ENCODE data around the gene UMPS. TPM values are rescaled to one million over a fixed set of nuclear protein-coding genes. Genes with fewer than 3 reads are reported as not detected.

Gene UMPS
- total and polyA plus RNA-seq, 2 experiments from 2014 or later: 44.1 to 48.8 TPM

- Histone ChIP-seq H3K4me2 (0 out of 2 replicates have a peak overlapping the region, but pooled peaks have one; percentile 55), H2AFZ (no peak overlapping the region), H3K4me1 (ENCODE audit: insufficient read depth) (peaks cover 30% of the 10 kb centered on the region), H3K79me2 (replicated peaks; ENCODE audit: insufficient read depth) (peaks cover 41% of the 10 kb centered on the region), H3K36me3 (ENCODE audit: insufficient read depth) (peaks cover 3% of the 10 kb centered on the region; the same call in 1 of the 2 replicates), H3K27ac (ENCODE audit: low read depth) (0 out of 2 replicates have a peak overlapping the region, but pooled peaks have one; percentile 87), H3K9me2 (ENCODE audit: insufficient read depth) (no peaks in the 10 kb centered on the region), H3K4me3 (no peak overlapping the region), H4K20me1 (replicated peaks; ENCODE audit: insufficient read depth) (peaks cover 3% of the 10 kb centered on the region), H3F3A (replicated peaks; ENCODE audit: low read depth) (0 out of 2 replicates have a peak, but pooled peaks cover 9% of the 10 kb centered on the region), H3K27me3 (ENCODE audit: insufficient read depth) (no peaks in the 10 kb centered on the region)
- H3K4me3 Mint-ChIP-seq: no peak overlapping the region
- ATAC-seq (peak; percentile 10), DNase-seq (ENCODE audit: low spot score) (peak; percentile 41)
- peaks cover 3% of the 10 kb centered on the region for H3K27me3 Mint-ChIP-seq (ENCODE audit: insufficient read depth, low read depth, poor library complexity)
- H3K9me3 Mint-ChIP-seq: no peaks in the 10 kb centered on the region
- H3K4me1 Mint-ChIP-seq: peaks cover 49% of the 10 kb centered on the region
- H3K36me3 Mint-ChIP-seq (ENCODE audit: low read depth): peaks cover 27% of the 10 kb centered on the region
- no peak for TF ChIP-seq STAT1 (IDR thresholded peaks at IDR 0.05; ENCODE audit: unreplicated experiment)
- TF ChIP-seq ZNF114 (CRISPR knock-in tag; IDR thresholded peaks at IDR 0.05): no peak
- no peak for TF ChIP-seq CTCF (conservative IDR thresholded peaks at IDR 0.05; ENCODE audit: low read depth in 2 of 2)
- no peak for TF ChIP-seq ZNF331 (CRISPR knock-in tag; IDR thresholded peaks at IDR 0.05; ENCODE audit: low read depth)
- TF ChIP-seq EZH2 (IDR thresholded peaks at IDR 0.05; ENCODE audit: low read depth, unreplicated experiment): no peak
- peak overlapping the region; percentile 58 for H3K27ac Mint-ChIP-seq
Measured at GRCh38 chr3:124780356-124780755, 50.1 kb downstream of the UMPS start.

GRCh38 chr3:124780761-124781475 is 50.7 kb downstream of the UMPS start:
- no peak for TF ChIP-seq ZNF462 (CRISPR knock-in tag; IDR thresholded peaks at IDR 0.05)
- TF ChIP-seq STAT1 (IDR thresholded peaks at IDR 0.05; ENCODE audit: unreplicated experiment): no peak
- peaks cover 3% of the 10 kb centered on the region for H3K27me3 Mint-ChIP-seq (ENCODE audit: insufficient read depth, low read depth, poor library complexity)
- ATAC-seq (peak; percentile 64), DNase-seq (ENCODE audit: low spot score) (peak; percentile 32)
- H3F3A ChIP-seq (replicated peaks; ENCODE audit: low read depth): 0 out of 2 replicates have a peak, but pooled peaks cover 9% of the 10 kb centered on the region
- no peak overlapping the region for H3K4me3 Mint-ChIP-seq
- H3K27ac Mint-ChIP-seq: peak overlapping the region; percentile 90
- no peaks in the 10 kb centered on the region for H3K9me2 ChIP-seq (ENCODE audit: insufficient read depth)
- H3K4me1 ChIP-seq (ENCODE audit: insufficient read depth): peaks cover 25% of the 10 kb centered on the region
- H4K20me1 ChIP-seq (replicated peaks; ENCODE audit: insufficient read depth): peaks cover 3% of the 10 kb centered on the region
- no peak overlapping the region for H3K4me3 ChIP-seq
- H3K36me3 ChIP-seq (ENCODE audit: insufficient read depth): peaks cover 3% of the 10 kb centered on the region; the same call in 1 of the 2 replicates
- peaks cover 44% of the 10 kb centered on the region for H3K4me1 Mint-ChIP-seq
- no peaks in the 10 kb centered on the region for H3K27me3 ChIP-seq (ENCODE audit: insufficient read depth)
- 0 out of 2 replicates have a peak overlapping the region, but pooled peaks have one; percentile 55 for H3K4me2 ChIP-seq
- no peak overlapping the region for H2AFZ ChIP-seq
- peaks cover 44% of the 10 kb centered on the region for H3K79me2 ChIP-seq (replicated peaks; ENCODE audit: insufficient read depth)
- peak overlapping the region; percentile 87 for H3K27ac ChIP-seq (ENCODE audit: low read depth)
- peaks cover 32% of the 10 kb centered on the region for H3K36me3 Mint-ChIP-seq (ENCODE audit: low read depth)
- no peaks in the 10 kb centered on the region for H3K9me3 Mint-ChIP-seq

All from GM23338 (cell line).